HepG2 (cell line): Measurements from ENCODE around the gene ATP9A. TPM values are rescaled to one million over a fixed set of nuclear protein-coding genes. Genes with fewer than 3 reads are reported as not detected.

Source experiments
- BHLHE40 ChIP-seq: IDR thresholded peaks from 2 replicates; pipeline ENCODE4 v1.6.1; 2011; ENCODE audit warnings: low read length, improper control_type of control experiment
- CBX1 ChIP-seq: IDR thresholded peaks from one replicate; pipeline ENCODE4 v1.6.1; 2016; ENCODE audit warnings: antibody characterized with exemption, low read depth
- CC2D1A ChIP-seq: sonication (generic); formaldehyde crosslinking; IDR thresholded peaks from 2 replicates; pipeline ENCODE4 v1.8.1; 2023; ENCODE audit warnings: mild to moderate bottlenecking, missing genetic modification reagents
- DMAP1 ChIP-seq: IDR thresholded peaks from 2 replicates; pipeline ENCODE4 v1.6.1; 2016
- FOXP1 ChIP-seq, 2 experiments: fragments of 450-650 bp in 1 of 2; IDR thresholded peaks; 2 replicates each; pipeline ENCODE4 v1.6.1; 2017 to 2018; ENCODE audit warnings: antibody characterized with exemption in 1 of 2
- MAZ ChIP-seq, 2 experiments: sonication (generic) in 1 of 2; formaldehyde crosslinking in 1 of 2; IDR thresholded peaks; 2 replicates each; pipeline versions ENCODE4 v1.5.0 to v1.6.1; 2012 to 2020; ENCODE audit warnings: low read depth in 2 of 2, mild to moderate bottlenecking in 2 of 2, borderline replicate concordance in 1 of 2, improper control_type of control experiment in 1 of 2, low read length in 1 of 2, missing genetic modification reagents in 1 of 2, moderate library complexity in 1 of 2
- MEF2D ChIP-seq: sonication (generic); formaldehyde crosslinking; IDR thresholded peaks from 2 replicates; pipeline ENCODE4 v1.5.1; 2020; ENCODE audit warnings: mild to moderate bottlenecking, missing genetic modification reagents
- MZF1 ChIP-seq: sonication (generic); formaldehyde crosslinking; IDR thresholded peaks from 2 replicates; pipeline ENCODE4 v1.8.1; 2023; ENCODE audit warnings: mild to moderate bottlenecking, missing genetic modification reagents, borderline replicate concordance
- NR2F1 ChIP-seq, 2 experiments: fragments of 450-650 bp in 1 of 2; formaldehyde crosslinking in 1 of 2; IDR thresholded peaks; 2 replicates each; pipeline versions ENCODE4 v1.5.0 to v1.6.1; 2016 to 2020; ENCODE audit warnings: mild to moderate bottlenecking in 1 of 2, missing compliant biosample characterization in 1 of 2, missing genetic modification reagents in 1 of 2, moderate library complexity in 1 of 2
- PRPF4 ChIP-seq: fragments of 200-400 bp; formaldehyde crosslinking; IDR thresholded peaks from 2 replicates; pipeline ENCODE4 v1.6.1; 2016; ENCODE audit warnings: low read length, low read depth; ENCODE audit not compliant: poor library complexity, severe bottlenecking
- RARA ChIP-seq: IDR thresholded peaks from 2 replicates; pipeline ENCODE4 v1.6.1; 2016; ENCODE audit warnings: missing genetic modification reagents, missing compliant biosample characterization
- RXRB ChIP-seq: IDR thresholded peaks from 2 replicates; pipeline ENCODE4 v1.6.1; 2016; ENCODE audit warnings: borderline replicate concordance, missing genetic modification reagents, missing compliant biosample characterization
- SMC3 ChIP-seq: IDR thresholded peaks from 2 replicates; pipeline ENCODE4 v1.6.1; 2011; ENCODE audit warnings: low read length, improper control_type of control experiment
- TRIM24 ChIP-seq: sonication (generic); formaldehyde crosslinking; IDR thresholded peaks from 2 replicates; pipeline ENCODE4 v1.8.0; 2022; ENCODE audit warnings: mild to moderate bottlenecking, missing genetic modification reagents
- ZFY ChIP-seq: sonication (generic); formaldehyde crosslinking; IDR thresholded peaks from 2 replicates; pipeline ENCODE4 v1.4.0; 2020; ENCODE audit warnings: missing genetic modification reagents
- ZNF10 ChIP-seq: sonication (generic); formaldehyde crosslinking; IDR thresholded peaks from 2 replicates; pipeline ENCODE4 v1.4.0; 2020; ENCODE audit warnings: mild to moderate bottlenecking, low read depth, missing genetic modification reagents, borderline replicate concordance
- ZNF205 ChIP-seq: IDR thresholded peaks from 2 replicates; pipeline ENCODE4 v1.6.1; 2018; ENCODE audit warnings: missing biosample characterization, missing genetic modification reagents
- ZNF296 ChIP-seq: sonication (generic); formaldehyde crosslinking; conservative IDR thresholded peaks from 2 replicates; pipeline ENCODE4 v1.5.0; 2020; ENCODE audit warnings: mild to moderate bottlenecking, missing genetic modification reagents
- ZNF672 ChIP-seq: sonication (generic); formaldehyde crosslinking; IDR thresholded peaks from 2 replicates; pipeline ENCODE4 v1.8.1; 2022; ENCODE audit warnings: missing genetic modification reagents
- ZNF775 ChIP-seq: sonication (generic); formaldehyde crosslinking; IDR thresholded peaks from 2 replicates; pipeline ENCODE4 v1.4.0; 2020; ENCODE audit warnings: missing genetic modification reagents, mild to moderate bottlenecking, moderate library complexity, borderline replicate concordance
- polyA plus RNA-seq, 8 experiments: library from polyadenylated mRNA; depleted of rRNA in 3 of 8; stranded (reverse) in 7 of 8; unstranded in 1 of 8; fragments of >200 nt; fragmentation: Illumina TruSeq in 4 of 8; extraction: Trizol in 4 of 8; gene quantifications; 2 replicates each; pipeline versions ENCODE4 v1.2.1 to v1.2.3, GENCODE V29; 2011 to 2016; ENCODE audit warnings: low read depth in 4 of 8, missing spikeins in 1 of 8, mixed read lengths in 1 of 8; ENCODE audit not compliant: insufficient read depth in 1 of 8
- total RNA-seq, 5 experiments: library from RNA; depleted of rRNA; stranded (reverse); fragments of >200 nt; fragmentation: Illumina TruSeq; extraction: Trizol; gene quantifications; 2 replicates each; pipeline ENCODE4 v1.2.3, GENCODE V29; 2016; ENCODE audit warnings: low read depth in 1 of 5
- TF ChIP-seq, protein P1 (sequence below): sonication (generic); formaldehyde crosslinking; IDR thresholded peaks from 2 replicates; pipeline ENCODE4 v1.5.0; 2020; ENCODE audit warnings: mild to moderate bottlenecking, missing genetic modification reagents
- TF ChIP-seq, protein P2 (sequence below): sonication (generic); formaldehyde crosslinking; IDR thresholded peaks from 2 replicates; pipeline ENCODE4 v1.4.0; 2020; ENCODE audit warnings: mild to moderate bottlenecking, missing genetic modification reagents, borderline replicate concordance
- TF ChIP-seq, protein P3 (sequence below): sonication (generic); IDR thresholded peaks from 2 replicates; pipeline ENCODE4 v1.6.1; 2016; ENCODE audit warnings: low read depth, borderline replicate concordance
- TF ChIP-seq, protein P4 (sequence below): sonication (generic); formaldehyde crosslinking; IDR thresholded peaks from 2 replicates; pipeline ENCODE4 v1.4.0; 2020; ENCODE audit warnings: missing genetic modification reagents

Gene ATP9A
- total and polyA plus RNA-seq, 2 of the 13 experiments (the other 11 are each of a cell fraction or from before 2014, with no cell fraction given), result 11.8 to 18.5 TPM

GRCh38 chr20:51752343-51752951, 15.7 kb downstream of the ATP9A start (continued):
- TF ChIP-seq, protein P1, sequence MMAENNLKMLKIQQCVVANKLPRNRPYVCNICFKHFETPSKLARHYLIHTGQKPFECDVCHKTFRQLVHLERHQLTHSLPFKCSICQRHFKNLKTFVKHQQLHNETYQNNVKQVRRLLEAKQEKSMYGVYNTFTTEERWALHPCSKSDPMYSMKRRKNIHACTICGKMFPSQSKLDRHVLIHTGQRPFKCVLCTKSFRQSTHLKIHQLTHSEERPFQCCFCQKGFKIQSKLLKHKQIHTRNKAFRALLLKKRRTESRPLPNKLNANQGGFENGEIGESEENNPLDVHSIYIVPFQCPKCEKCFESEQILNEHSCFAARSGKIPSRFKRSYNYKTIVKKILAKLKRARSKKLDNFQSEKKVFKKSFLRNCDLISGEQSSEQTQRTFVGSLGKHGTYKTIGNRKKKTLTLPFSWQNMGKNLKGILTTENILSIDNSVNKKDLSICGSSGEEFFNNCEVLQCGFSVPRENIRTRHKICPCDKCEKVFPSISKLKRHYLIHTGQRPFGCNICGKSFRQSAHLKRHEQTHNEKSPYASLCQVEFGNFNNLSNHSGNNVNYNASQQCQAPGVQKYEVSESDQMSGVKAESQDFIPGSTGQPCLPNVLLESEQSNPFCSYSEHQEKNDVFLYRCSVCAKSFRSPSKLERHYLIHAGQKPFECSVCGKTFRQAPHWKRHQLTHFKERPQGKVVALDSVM (CRISPR knock-in tag), result peak; percentile 81
- TF ChIP-seq MEF2D (CRISPR knock-in tag), result peak; percentile 67; the same call in 1 of the 2 replicates
- TF ChIP-seq, protein P2, sequence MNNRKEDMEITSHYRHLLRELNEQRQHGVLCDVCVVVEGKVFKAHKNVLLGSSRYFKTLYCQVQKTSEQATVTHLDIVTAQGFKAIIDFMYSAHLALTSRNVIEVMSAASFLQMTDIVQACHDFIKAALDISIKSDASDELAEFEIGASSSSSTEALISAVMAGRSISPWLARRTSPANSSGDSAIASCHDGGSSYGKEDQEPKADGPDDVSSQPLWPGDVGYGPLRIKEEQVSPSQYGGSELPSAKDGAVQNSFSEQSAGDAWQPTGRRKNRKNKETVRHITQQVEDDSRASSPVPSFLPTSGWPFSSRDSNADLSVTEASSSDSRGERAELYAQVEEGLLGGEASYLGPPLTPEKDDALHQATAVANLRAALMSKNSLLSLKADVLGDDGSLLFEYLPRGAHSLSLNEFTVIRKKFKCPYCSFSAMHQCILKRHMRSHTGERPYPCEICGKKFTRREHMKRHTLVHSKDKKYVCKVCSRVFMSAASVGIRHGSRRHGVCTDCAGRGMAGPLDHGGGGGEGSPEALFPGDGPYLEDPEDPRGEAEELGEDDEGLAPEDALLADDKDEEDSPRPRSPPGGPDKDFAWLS (CRISPR knock-in tag), result no peak
- TF ChIP-seq, protein P3, sequence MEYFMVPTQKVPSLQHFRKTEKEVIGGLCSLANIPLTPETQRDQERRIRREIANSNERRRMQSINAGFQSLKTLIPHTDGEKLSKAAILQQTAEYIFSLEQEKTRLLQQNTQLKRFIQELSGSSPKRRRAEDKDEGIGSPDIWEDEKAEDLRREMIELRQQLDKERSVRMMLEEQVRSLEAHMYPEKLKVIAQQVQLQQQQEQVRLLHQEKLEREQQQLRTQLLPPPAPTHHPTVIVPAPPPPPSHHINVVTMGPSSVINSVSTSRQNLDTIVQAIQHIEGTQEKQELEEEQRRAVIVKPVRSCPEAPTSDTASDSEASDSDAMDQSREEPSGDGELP, result 0 out of 2 replicates have a peak, but pooled peaks have one; percentile 13
- no peak for TF ChIP-seq SMC3
- no peak for TF ChIP-seq NR2F1 (CRISPR knock-in tag; IDR thresholded peaks at IDR 0.05)
- no peak; the same call in 1 of the 2 replicates for TF ChIP-seq RXRB (CRISPR knock-in tag)
- no peak for TF ChIP-seq MAZ (IDR thresholded peaks at IDR 0.05; ENCODE audit: borderline replicate concordance, low read depth, low read length)
- TF ChIP-seq MAZ (CRISPR knock-in tag; IDR thresholded peaks at IDR 0.05; ENCODE audit: low read depth), result no peak
- TF ChIP-seq ZNF205 (CRISPR knock-in tag), result no peak
- TF ChIP-seq ZNF10 (CRISPR knock-in tag), result no peak
- peak; percentile 43 for TF ChIP-seq PRPF4
- TF ChIP-seq FOXP1 (IDR thresholded peaks at IDR 0.05), result no peak
- 0 out of 2 replicates have a peak, but pooled peaks have one; percentile 23 for TF ChIP-seq FOXP1 (CRISPR knock-in tag; IDR thresholded peaks at IDR 0.05)
- no peak for TF ChIP-seq CC2D1A (CRISPR knock-in tag)
- TF ChIP-seq DMAP1 (CRISPR knock-in tag), result no peak
- TF ChIP-seq ZNF296, result no peak
- TF ChIP-seq, protein P4, sequence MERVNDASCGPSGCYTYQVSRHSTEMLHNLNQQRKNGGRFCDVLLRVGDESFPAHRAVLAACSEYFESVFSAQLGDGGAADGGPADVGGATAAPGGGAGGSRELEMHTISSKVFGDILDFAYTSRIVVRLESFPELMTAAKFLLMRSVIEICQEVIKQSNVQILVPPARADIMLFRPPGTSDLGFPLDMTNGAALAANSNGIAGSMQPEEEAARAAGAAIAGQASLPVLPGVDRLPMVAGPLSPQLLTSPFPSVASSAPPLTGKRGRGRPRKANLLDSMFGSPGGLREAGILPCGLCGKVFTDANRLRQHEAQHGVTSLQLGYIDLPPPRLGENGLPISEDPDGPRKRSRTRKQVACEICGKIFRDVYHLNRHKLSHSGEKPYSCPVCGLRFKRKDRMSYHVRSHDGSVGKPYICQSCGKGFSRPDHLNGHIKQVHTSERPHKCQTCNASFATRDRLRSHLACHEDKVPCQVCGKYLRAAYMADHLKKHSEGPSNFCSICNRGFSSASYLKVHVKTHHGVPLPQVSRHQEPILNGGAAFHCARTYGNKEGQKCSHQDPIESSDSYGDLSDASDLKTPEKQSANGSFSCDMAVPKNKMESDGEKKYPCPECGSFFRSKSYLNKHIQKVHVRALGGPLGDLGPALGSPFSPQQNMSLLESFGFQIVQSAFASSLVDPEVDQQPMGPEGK (CRISPR knock-in tag), result no peak
- no peak for TF ChIP-seq MZF1 (CRISPR knock-in tag)
- no peak for TF ChIP-seq ZNF672 (CRISPR knock-in tag)
- TF ChIP-seq ZFY (CRISPR knock-in tag), result no peak
- no peak for TF ChIP-seq BHLHE40
- peak; percentile 62 for TF ChIP-seq CBX1
- no peak for TF ChIP-seq ZNF775 (CRISPR knock-in tag)
- TF ChIP-seq TRIM24 (CRISPR knock-in tag), result no peak
- TF ChIP-seq RARA (CRISPR knock-in tag), result 0 out of 2 replicates have a peak, but pooled peaks have one; percentile 10
